HL-60 (cell line): ENCODE data around the gene GOLGA3.

ENCODE experiments used
- CTCF ChIP-seq: IDR thresholded peaks from one replicate; pipeline ENCODE4 v1.5.1; 2011; ENCODE audit warnings: low read length, control low read depth, inconsistent platforms; ENCODE audit not compliant: insufficient read depth
- GABPA ChIP-seq: IDR thresholded peaks from 2 replicates; pipeline ENCODE4 v1.6.1; 2012; ENCODE audit warnings: low read depth

GRCh38 chr12:132851465-132851864 lies 22.8 kb upstream of the GOLGA3 start:
- no peak for TF ChIP-seq GABPA
- no peak for TF ChIP-seq CTCF
